NCI-H69 (cell line): ENCODE data around the gene SEC16A.
A peak's percentile ranks its signal among the peaks of the same experiment; 100 is the strongest.

Experiments
- DNase-seq: peaks from one replicate; lab custom pipeline; 2025; lab: John Stamatoyannopoulos, UW

The SEC16A gene

GRCh38 chr9:136502196-136502595 is 19.4 kb upstream of the SEC16A start:
- DNase-seq: no peak

- no peak for DNase-seq
Measured at GRCh38 chr9:136501686-136502085, 18.8 kb upstream of the SEC16A start.

- DNase-seq: no peak
Measured at GRCh38 chr9:136499935-136500910, 17.4 kb upstream of the SEC16A start.

- no peak for DNase-seq
Measured at GRCh38 chr9:136499071-136499934, 16.5 kb upstream of the SEC16A start.

GRCh38 chr9:136497916-136498695 is 15.3 kb upstream of the SEC16A start:
- DNase-seq: no peak

GRCh38 chr9:136496801-136497620 is 14.2 kb upstream of the SEC16A start:
- no peak for DNase-seq

- DNase-seq: no peak
Measured at GRCh38 chr9:136496181-136496580, 13.3 kb upstream of the SEC16A start.

GRCh38 chr9:136495238-136495800 is 12.5 kb upstream of the SEC16A start:
- DNase-seq: no peak

GRCh38 chr9:136494531-136495215 is 11.8 kb upstream of the SEC16A start:
- no peak for DNase-seq

GRCh38 chr9:136494012-136494411 is 11.2 kb upstream of the SEC16A start:
- no peak for DNase-seq

GRCh38 chr9:136493567-136493971 is 10.7 kb upstream of the SEC16A start:
- DNase-seq: no peak

- DNase-seq: no peak
Measured at GRCh38 chr9:136492978-136493522, 10.2 kb upstream of the SEC16A start.

GRCh38 chr9:136489731-136490130 is 6.9 kb upstream of the SEC16A start:
- no peak for DNase-seq

- DNase-seq: peak; percentile 70
Measured at GRCh38 chr9:136488247-136489214, 5.7 kb upstream of the SEC16A start.

- DNase-seq: no peak
Measured at GRCh38 chr9:136487672-136488071, 4.8 kb upstream of the SEC16A start.

- no peak for DNase-seq
Measured at GRCh38 chr9:136486823-136487620, 4.2 kb upstream of the SEC16A start.

- no peak for DNase-seq
Measured at GRCh38 chr9:136486131-136486530, 3.3 kb upstream of the SEC16A start.
